Activated naive CD4-positive, alpha-beta T cell treated with anti-CD3 and anti-CD28 coated beads for 36 hours (primary cell): Measurements from ENCODE around the gene GOLGA8S. TPM values are rescaled to one million over a fixed set of nuclear protein-coding genes. Genes with fewer than 3 reads are reported as not detected.
"Not testable (repeated sequence)": the region's sequence is repeated elsewhere in the genome, so short reads cannot be mapped to it uniquely, and the experiment has no call there.

Experiments
- CTCF ChIA-PET: fragments of 350-600 bp; sonication (Branson Sonifier 250); formaldehyde crosslinking; loops from one replicate; lab custom pipeline; 2021; ENCODE audit warnings: antibody characterized with exemption; lab: Charles Lee
- DNase-seq: peaks from one replicate; pipeline ENCODE4 v3.0.0-alpha.2; 2020
- H3K27ac Mint-ChIP-seq: one replicate; pipeline ENCODE4 v1.8.0; 2021; ENCODE audit warnings: mild to moderate bottlenecking, mixed read lengths
- H3K27me3 Mint-ChIP-seq: one replicate; pipeline ENCODE4 v1.8.0; 2021; ENCODE audit warnings: low read depth, mixed read lengths
- H3K36me3 Mint-ChIP-seq: one replicate; pipeline ENCODE4 v1.8.0; 2021; ENCODE audit warnings: low read depth, mixed read lengths
- H3K4me1 Mint-ChIP-seq: one replicate; pipeline ENCODE4 v1.8.0; 2021; ENCODE audit warnings: low read depth, mixed read lengths
- H3K4me3 Mint-ChIP-seq: one replicate; pipeline ENCODE4 v1.8.0; 2021; ENCODE audit warnings: mild to moderate bottlenecking, moderate library complexity, mixed read lengths
- H3K9me3 Mint-ChIP-seq: one replicate; pipeline ENCODE4 v1.8.0; 2021; ENCODE audit warnings: mixed read lengths
- intact Hi-C: fragments of 100-400 bp; cut with micrococcal nuclease; formaldehyde crosslinking; loops from one replicate; pipeline ENCODE4 v1.15.1; 2023
- total RNA-seq, 2 experiments: library from RNA; stranded (reverse); gene quantifications; one replicate each; pipeline ENCODE4 v1.2.3, GENCODE V29; 2021

GOLGA8S gene
- total RNA-seq, 2 experiments from 2014 or later, result 0.05 TPM; not detected in 1

DNA sequence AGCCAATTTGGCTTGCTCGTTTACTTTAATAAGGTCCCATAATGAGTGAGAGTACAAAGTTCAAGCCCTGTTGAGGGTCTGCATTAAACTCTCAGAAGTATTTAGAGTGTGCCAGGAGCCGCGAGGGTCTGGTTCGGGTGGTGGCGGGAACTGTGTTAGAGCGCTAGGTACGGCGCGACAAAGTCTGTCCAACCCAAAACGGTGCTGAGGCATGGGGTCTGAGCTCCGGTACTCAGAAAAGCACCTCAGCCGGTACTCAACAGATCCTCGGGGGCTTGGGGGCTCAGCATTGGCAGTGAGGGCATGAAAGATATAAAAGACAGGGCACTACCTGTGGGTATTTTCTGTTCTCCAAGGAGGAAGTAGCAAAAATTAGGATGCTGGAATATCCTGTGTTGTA lies 24.4 kb downstream of the GOLGA8S start:
- H3K4me1 Mint-ChIP-seq, H3K9me3 Mint-ChIP-seq, DNase-seq, H3K36me3 Mint-ChIP-seq, H3K27ac Mint-ChIP-seq, H3K4me3 Mint-ChIP-seq, intact Hi-C loops, H3K27me3 Mint-ChIP-seq: not testable (repeated sequence)
- CTCF ChIA-PET, result interaction anchor here (1.1 kb wide), 1 partner anchor 119 kb away, joined by 4 read pairs; no protein-coding TSS in a partner anchor

DNA sequence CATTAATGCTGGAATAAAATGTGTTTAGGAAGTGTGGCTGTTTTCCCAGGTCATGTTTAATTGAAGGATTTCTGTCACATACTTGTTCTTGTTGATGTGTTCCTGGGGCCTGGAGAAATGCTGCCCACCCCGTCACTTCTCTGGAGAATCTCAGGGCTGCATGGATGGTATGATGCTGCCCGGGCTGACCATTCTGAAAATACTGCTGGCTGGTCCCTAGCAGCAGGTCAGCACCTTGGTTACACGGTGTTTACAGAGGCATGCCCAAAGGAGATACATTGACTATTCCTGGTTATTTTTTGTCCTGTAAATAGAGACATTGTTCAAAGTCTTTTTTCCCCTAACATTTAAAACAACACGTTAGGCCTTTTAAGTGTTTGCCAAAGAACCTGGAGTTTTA lies 26.2 kb downstream of the GOLGA8S start:
- H3K4me1 Mint-ChIP-seq, H3K9me3 Mint-ChIP-seq, H3K36me3 Mint-ChIP-seq, H3K27ac Mint-ChIP-seq, CTCF ChIA-PET, intact Hi-C loops, H3K27me3 Mint-ChIP-seq, DNase-seq, H3K4me3 Mint-ChIP-seq: not testable (repeated sequence)

DNA sequence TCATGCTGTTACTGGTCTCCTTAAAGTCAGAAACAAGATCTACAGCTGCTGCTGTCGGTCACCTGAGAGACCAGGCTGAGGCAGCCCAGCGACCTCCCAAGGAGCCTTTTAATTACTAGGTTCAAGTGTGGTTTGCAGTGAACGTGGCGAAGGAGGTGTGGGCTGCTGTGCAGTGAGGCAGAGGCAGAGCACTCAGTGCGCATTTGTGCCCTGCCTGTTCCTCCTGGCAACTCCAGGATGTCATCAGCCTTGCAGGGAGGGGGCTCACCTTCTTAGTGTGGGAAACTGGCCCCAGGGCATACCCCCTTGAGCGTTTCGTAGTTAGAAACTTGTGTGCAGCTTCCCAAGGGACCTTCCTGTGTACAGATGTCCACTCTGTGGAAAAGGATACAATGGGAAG lies 26.6 kb downstream of the GOLGA8S start:
- H3K9me3 Mint-ChIP-seq, H3K36me3 Mint-ChIP-seq, H3K4me3 Mint-ChIP-seq, CTCF ChIA-PET, H3K4me1 Mint-ChIP-seq, DNase-seq, intact Hi-C loops, H3K27ac Mint-ChIP-seq: not testable (repeated sequence)
- H3K27me3 Mint-ChIP-seq, result peaks cover 10% of the 10 kb centered on the region

DNA sequence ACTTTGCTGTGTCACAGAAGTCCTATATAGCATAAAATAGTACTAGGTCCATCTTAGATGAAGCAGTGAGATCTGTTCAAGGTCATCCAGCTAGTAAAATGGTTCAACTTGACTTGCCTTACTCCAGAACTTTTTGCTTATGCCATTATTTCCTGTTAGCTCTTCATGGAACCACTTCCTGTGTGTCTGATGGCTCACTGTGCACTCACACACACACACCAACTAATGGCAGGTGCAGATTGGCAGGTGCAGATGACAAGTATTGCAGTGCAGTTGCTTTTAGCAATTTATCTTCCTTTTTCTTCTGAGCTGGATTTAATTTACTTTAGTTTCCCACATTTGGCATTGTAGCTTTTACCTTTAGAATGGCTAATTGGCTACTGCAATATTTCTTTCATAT lies 29.8 kb downstream of the GOLGA8S start:
- H3K4me1 Mint-ChIP-seq, result no peaks in the 10 kb centered on the region
- H3K9me3 Mint-ChIP-seq, result no peaks in the 10 kb centered on the region
- H3K36me3 Mint-ChIP-seq, result no peaks in the 10 kb centered on the region
- no peak overlapping the region for H3K27ac Mint-ChIP-seq
- peaks cover 10% of the 10 kb centered on the region for H3K27me3 Mint-ChIP-seq
- CTCF ChIA-PET, result no interaction called here
- no peak for DNase-seq
- no peak overlapping the region for H3K4me3 Mint-ChIP-seq
- intact Hi-C loops, result no loop called here

DNA sequence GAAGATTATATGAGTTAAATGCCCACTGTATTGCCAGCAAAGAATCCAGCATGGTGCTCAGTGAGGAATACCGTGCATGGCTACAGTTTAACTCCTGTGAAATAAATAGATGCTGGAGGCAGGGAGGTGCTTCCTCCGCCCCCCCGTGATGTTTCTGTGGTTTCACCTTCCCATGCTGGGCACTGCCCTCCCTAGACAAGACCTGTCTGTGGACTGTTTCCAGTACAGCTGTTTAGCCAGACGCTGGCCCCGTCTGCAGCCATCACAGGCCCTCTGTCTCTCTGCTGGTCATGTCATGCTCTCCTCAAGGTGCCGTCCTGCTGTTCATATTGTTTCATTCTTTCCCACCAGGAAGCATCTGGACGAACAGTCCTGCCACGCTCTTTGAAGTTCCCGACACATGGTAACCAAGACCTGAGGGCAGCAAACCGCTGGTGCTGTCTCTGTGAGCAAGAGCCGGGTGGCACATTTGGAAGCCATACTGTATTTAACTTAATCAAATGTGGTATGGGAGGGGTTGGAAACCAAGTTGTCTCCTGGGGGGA lies 31.4 kb downstream of the GOLGA8S start:
- Mint-ChIP-seq H3K4me1 (no peaks in the 10 kb centered on the region), H3K4me3 (no peak overlapping the region), H3K9me3 (no peaks in the 10 kb centered on the region), H3K36me3 (no peaks in the 10 kb centered on the region), H3K27me3 (peaks cover 10% of the 10 kb centered on the region), H3K27ac (no peak overlapping the region)
- intact Hi-C loops, result no loop called here
- no peak for DNase-seq
- CTCF ChIA-PET, result no interaction called here

DNA sequence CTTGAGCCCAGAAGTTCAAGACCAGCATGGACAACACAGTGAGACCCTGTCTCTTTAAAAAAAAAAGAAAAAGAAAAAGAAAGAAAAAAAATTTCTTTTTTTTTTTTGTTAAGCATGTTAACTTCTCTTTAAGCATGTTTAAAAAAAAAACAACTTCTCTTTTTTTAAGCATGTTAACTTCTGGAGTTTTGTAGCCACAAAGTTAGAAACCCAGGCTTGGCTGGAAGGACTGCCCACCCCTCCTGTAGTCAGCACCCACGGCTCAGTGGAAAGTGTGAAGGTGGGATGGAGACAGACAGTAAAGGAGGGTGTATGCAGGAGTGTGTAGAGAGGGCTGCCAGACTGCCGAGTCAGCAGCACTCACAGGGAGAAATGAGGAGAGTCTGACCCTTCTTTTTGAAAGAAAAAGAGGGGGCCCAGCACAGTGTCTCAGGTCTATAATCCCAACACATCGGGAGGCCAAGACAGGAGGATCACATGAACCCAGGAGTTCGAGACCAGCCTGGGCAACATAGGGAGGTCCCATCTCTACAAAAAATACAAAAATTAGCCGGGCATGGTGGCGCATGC lies 33.2 kb downstream of the GOLGA8S start:
- CTCF ChIA-PET, result no interaction called here
- H3K9me3 Mint-ChIP-seq, result no peaks in the 10 kb centered on the region

DNA sequence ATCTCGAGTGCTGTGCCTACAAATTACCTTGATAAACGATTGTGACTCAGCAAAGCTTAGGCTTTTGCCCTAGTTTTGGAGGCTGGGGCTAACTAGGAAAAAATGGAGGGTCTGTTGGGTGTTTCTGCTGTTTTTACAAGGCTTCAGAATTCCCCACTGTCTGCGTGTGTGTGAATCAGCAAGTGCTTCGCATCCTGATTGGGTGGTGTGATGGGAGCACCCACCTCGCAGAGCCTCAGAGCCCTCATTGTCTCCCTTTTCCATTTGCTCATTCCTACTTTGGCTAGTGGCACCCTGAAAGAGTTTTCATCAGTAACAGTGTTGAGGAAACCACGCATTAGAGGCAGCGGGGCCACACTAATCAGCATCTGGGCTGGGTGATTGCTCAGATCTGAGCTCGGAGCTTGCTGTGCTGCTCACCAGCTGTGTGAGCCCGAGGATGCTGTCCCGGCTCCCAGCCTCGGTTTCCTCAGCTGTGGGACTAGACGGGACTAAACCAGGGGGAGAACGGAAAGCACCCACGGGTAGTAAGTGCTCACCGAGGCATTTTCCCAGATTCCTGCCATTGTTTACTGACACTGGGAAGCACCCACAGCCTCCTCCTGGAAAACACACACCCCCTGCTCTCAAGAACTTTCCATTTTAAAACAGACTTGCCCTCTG lies 40.6 kb downstream of the GOLGA8S start:
- no peak for DNase-seq
- no peak overlapping the region for H3K4me3 Mint-ChIP-seq
- H3K4me1 Mint-ChIP-seq, result no peaks in the 10 kb centered on the region
- H3K27me3 Mint-ChIP-seq, result peaks cover 4% of the 10 kb centered on the region
- no peaks in the 10 kb centered on the region for H3K9me3 Mint-ChIP-seq
- H3K27ac Mint-ChIP-seq, result no peak overlapping the region
- CTCF ChIA-PET, result no interaction called here
- intact Hi-C loops, result no loop called here
- no peaks in the 10 kb centered on the region for H3K36me3 Mint-ChIP-seq

More for the DNA sequence above, 33.2 kb downstream of the GOLGA8S start:
- intact Hi-C loops, result no loop called here
- Mint-ChIP-seq H3K27ac (no peak overlapping the region), H3K4me3 (no peak overlapping the region), H3K4me1 (no peaks in the 10 kb centered on the region), H3K27me3 (peaks cover 10% of the 10 kb centered on the region), H3K36me3 (no peaks in the 10 kb centered on the region)
- DNase-seq, result no peak

DNA sequence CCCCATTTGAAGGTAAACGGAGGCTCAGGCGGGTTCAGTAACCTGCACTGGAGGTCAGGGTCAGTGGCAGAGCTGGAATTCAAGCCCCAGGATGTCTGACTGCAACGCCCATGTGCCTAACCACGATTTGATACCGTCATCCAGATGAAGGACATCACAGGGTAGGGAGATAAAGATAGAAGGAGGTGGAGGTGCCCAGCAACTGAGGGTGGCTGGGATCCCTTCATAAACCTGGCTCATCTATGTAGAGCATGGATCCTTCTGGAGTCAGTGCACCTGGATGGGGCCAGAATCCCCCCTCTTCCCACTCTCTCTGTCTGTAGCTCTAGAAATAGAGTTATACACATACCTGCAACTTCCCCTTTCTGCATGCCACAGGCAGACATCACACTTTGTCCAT lies 41.3 kb downstream of the GOLGA8S start:
- H3K27ac Mint-ChIP-seq, result no peak overlapping the region
- H3K4me1 Mint-ChIP-seq, result no peaks in the 10 kb centered on the region
- peaks cover 4% of the 10 kb centered on the region for H3K27me3 Mint-ChIP-seq
- H3K36me3 Mint-ChIP-seq, result no peaks in the 10 kb centered on the region
- no peak for DNase-seq
- intact Hi-C loops, result no loop called here
- CTCF ChIA-PET, result no interaction called here
- no peaks in the 10 kb centered on the region for H3K9me3 Mint-ChIP-seq
- no peak overlapping the region for H3K4me3 Mint-ChIP-seq

DNA sequence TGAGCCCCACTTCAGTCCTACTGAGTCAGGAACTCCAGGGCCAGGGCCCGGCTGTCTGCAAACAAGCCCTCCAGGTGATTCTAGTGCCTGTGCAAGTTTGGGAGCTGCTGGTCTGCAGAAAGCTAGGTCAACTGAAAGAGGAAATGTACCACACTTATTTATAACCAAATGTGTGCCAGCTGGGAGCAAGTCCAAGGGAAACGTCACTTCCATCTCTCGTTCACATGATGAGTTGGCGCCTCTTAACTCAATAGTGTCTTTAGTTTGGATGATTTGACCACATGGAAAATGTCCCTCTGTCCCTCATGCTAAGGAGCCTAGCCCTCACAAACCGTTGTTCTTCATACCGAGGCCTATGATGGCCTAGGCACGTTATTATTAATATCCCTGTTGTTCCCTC lies 43.2 kb downstream of the GOLGA8S start:
- CTCF ChIA-PET, result no interaction called here
- DNase-seq, result no peak
- no peaks in the 10 kb centered on the region for H3K36me3 Mint-ChIP-seq
- H3K4me3 Mint-ChIP-seq, result no peak overlapping the region
- no peaks in the 10 kb centered on the region for H3K9me3 Mint-ChIP-seq
- H3K4me1 Mint-ChIP-seq, result no peaks in the 10 kb centered on the region
- intact Hi-C loops, result no loop called here
- peaks cover 4% of the 10 kb centered on the region for H3K27me3 Mint-ChIP-seq
- no peak overlapping the region for H3K27ac Mint-ChIP-seq

DNA sequence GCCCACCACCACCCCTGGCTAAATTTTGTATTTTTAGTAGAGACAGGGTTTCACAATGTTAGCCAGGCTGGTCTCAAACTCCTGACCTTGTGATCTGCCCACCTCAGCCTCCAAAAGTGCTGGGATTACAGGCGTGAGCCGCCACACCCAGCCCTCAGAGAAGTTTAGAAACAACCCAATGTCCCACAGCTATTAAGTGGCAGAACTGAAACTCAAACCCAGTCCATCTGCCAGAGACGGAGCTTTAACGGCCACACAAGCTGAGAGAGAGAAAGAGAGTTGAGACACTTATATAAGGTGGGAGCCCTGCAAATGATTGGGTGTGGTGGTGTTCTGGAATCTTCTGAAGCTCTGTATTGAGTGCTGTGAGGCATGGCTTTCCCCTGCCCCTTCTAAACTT lies 43.8 kb downstream of the GOLGA8S start:
- CTCF ChIA-PET, H3K4me1 Mint-ChIP-seq, DNase-seq, intact Hi-C loops, H3K27ac Mint-ChIP-seq, H3K4me3 Mint-ChIP-seq, H3K9me3 Mint-ChIP-seq, H3K27me3 Mint-ChIP-seq, H3K36me3 Mint-ChIP-seq: not testable (repeated sequence)

DNA sequence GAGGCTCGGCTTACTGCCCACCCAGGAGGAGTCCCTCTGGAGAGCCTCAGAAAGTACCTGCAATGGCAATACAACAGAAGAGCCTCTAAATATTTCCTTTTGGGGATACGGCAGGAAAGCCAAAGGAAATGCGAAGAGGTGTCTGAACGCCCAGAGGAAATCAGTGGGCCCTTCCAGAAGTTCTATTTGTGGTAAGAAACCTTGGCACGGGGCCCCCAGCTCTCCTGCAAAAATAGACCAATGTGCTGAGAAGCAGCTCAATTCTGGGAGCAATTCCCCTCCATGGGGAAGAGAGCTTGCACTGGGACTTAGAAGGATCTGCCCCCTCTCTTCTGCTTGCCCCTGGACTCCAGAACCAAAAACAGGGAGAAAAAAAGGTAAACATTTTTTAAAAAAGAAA lies 44.7 kb downstream of the GOLGA8S start:
- H3K27ac Mint-ChIP-seq, H3K4me1 Mint-ChIP-seq, H3K27me3 Mint-ChIP-seq, H3K9me3 Mint-ChIP-seq, intact Hi-C loops, CTCF ChIA-PET, H3K4me3 Mint-ChIP-seq, DNase-seq, H3K36me3 Mint-ChIP-seq: not testable (repeated sequence)

DNA sequence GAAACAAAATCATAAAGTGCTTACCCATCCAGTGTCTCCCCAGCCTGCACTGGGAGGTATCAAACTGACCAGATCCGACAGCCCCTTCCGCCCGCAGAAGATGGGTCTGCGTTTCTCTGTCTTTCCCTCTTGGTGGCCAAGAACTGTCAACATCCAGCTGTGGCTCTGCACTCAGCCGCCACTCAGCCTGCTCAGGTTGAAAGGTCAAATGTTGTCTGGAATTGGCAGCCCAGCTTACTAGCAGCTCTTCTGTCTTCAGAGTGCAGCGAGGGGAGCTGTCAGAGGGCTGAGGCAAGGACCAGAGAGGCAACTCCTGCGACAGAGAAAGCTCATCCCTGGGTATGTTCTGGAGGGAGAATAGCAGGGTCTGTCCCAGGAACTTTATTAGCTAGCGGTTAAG lies 47.1 kb downstream of the GOLGA8S start:
- Mint-ChIP-seq H3K4me3 (no peak overlapping the region), H3K27ac (no peak overlapping the region), H3K27me3 (peaks cover 4% of the 10 kb centered on the region), H3K36me3 (no peaks in the 10 kb centered on the region), H3K4me1 (no peaks in the 10 kb centered on the region), H3K9me3 (no peaks in the 10 kb centered on the region)
- intact Hi-C loops, result no loop called here
- DNase-seq, result no peak
- CTCF ChIA-PET, result interaction anchor here (0.9 to 1.3 kb wide), 2 partner anchors 18 to 365 kb away, joined by 3 read pairs; no protein-coding TSS in a partner anchor

DNA sequence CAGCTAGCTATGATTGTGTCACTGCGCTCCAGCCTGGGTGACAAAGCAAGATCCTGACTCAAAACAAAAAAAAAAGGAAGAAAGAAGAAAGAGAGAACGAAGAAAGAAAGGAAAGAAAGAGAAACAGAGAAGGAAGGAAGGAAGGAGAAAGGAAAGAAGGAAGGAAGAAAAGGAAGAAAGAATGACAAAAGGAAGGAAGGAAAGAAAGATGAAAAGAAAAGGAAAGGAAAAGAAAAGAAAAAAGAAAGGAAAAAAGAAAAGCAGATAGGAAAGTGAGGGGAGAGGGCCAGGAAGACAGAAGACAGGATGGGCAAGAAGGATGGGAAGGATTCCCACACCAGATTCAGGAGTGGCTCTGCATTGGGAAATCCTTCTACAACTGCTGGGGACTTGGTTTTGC lies 47.6 kb downstream of the GOLGA8S start:
- intact Hi-C loops, result no loop called here

More for the DNA sequence above, 47.6 kb downstream of the GOLGA8S start:
- H3K36me3 Mint-ChIP-seq, result no peaks in the 10 kb centered on the region
- H3K27ac Mint-ChIP-seq, result no peak overlapping the region
- H3K4me1 Mint-ChIP-seq, result no peaks in the 10 kb centered on the region
- H3K9me3 Mint-ChIP-seq, result no peaks in the 10 kb centered on the region
- no peak for DNase-seq
- peaks cover 4% of the 10 kb centered on the region for H3K27me3 Mint-ChIP-seq
- CTCF ChIA-PET, result interaction anchor here (0.9 to 1.3 kb wide), 2 partner anchors 18 to 366 kb away, joined by 3 read pairs; no protein-coding TSS in a partner anchor
- H3K4me3 Mint-ChIP-seq, result no peak overlapping the region
